Erythroblast (primary cell): Measurements from ENCODE around the gene COX19.

ENCODE experiments used
- GATA1 ChIP-seq: IDR thresholded peaks from 2 replicates; pipeline ENCODE4 v1.6.1; 2011; ENCODE audit warnings: low read depth, mild to moderate bottlenecking, control low read depth, low read length, moderate library complexity
- POLR2A ChIP-seq: IDR thresholded peaks from 2 replicates; pipeline ENCODE4 v1.6.1; 2011; ENCODE audit warnings: mild to moderate bottlenecking, low read length

- TF ChIP-seq POLR2A = no peak
- TF ChIP-seq GATA1 = no peak
These were observed 19.4 kb upstream of the COX19 start for GRCh38 chr7:994592-995308.
